Measurements from ENCODE around the gene ABT1. TPM values are rescaled to one million over a fixed set of nuclear protein-coding genes. Genes with fewer than 3 reads are reported as not detected.

ABT1 gene
- polyA plus RNA-seq, 1 experiment = 18.4 TPM

- no peaks in the 10 kb centered on the region for H3K27me3 ChIP-seq (ENCODE audit: control insufficient read depth, insufficient read depth, low read length)
- H3K36me3 ChIP-seq (ENCODE audit: control insufficient read depth, insufficient read depth, low read length) = no peaks in the 10 kb centered on the region
- DNase-seq (ENCODE audit: low read depth) = no peak
- peak overlapping the region; percentile 54 for H3K4me3 ChIP-seq (ENCODE audit: low read depth, low read length)
- POLR2A ChIA-PET = interaction anchor here (0.6 kb wide), 2 partner anchors 212 to 261 kb away, joined by 3 to 19 read pairs; no protein-coding TSS in a partner anchor
- TF ChIP-seq CTCF (IDR thresholded peaks at IDR 0.05; ENCODE audit: insufficient read depth, low read depth, low read length) = no peak
- CTCF ChIA-PET = interaction anchor here (0.6 to 5.1 kb wide), 15 partner anchors 8 to 1965 kb away, joined by 3 to 43 read pairs (median 3); partner anchors contain the start of gene ABT1
Measured at GRCh38 chr6:26571592-26572296, 25.0 kb upstream of the ABT1 start.

- Histone ChIP-seq H3K4me3 (ENCODE audit: low read depth, low read length) (no peak overlapping the region), H3K36me3 (ENCODE audit: control insufficient read depth, insufficient read depth, low read length) (no peaks in the 10 kb centered on the region), H3K27me3 (ENCODE audit: control insufficient read depth, insufficient read depth, low read length) (no peaks in the 10 kb centered on the region)
- no peak for TF ChIP-seq CTCF (IDR thresholded peaks at IDR 0.05; ENCODE audit: insufficient read depth, low read depth, low read length)
- DNase-seq (ENCODE audit: low read depth) = no peak
- CTCF ChIA-PET = interaction anchor here (0.6 to 5.6 kb wide), 3 partner anchors 17 to 226 kb away, joined by 3 to 48 read pairs (median 4); no protein-coding TSS in a partner anchor
- POLR2A ChIA-PET = no interaction called here
Measured at GRCh38 chr6:26575494-26575939, 21.2 kb upstream of the ABT1 start.

- no peak overlapping the region for H3K4me3 ChIP-seq (ENCODE audit: low read depth, low read length)
Measured at GRCh38 chr6:26576407-26576843, 20.3 kb upstream of the ABT1 start.

GRCh38 chr6:26576929-26577719 is 19.6 kb upstream of the ABT1 start:
- TF ChIP-seq CTCF (IDR thresholded peaks at IDR 0.05; ENCODE audit: insufficient read depth, low read depth, low read length) = no peak
- ChIA-PET CTCF (interaction anchor here (1.4 to 5.6 kb wide), 2 partner anchors 13 to 19 kb away, joined by 3 to 48 read pairs; no protein-coding TSS in a partner anchor), POLR2A (interaction anchor here (0.6 kb wide), 1 partner anchor 19 kb away, joined by 4 read pairs; no protein-coding TSS in a partner anchor)
- DNase-seq (ENCODE audit: low read depth) = no peak
- no peaks in the 10 kb centered on the region for H3K36me3 ChIP-seq (ENCODE audit: control insufficient read depth, insufficient read depth, low read length)
- H3K4me3 ChIP-seq (ENCODE audit: low read depth, low read length) = peak overlapping the region; percentile 21
- no peaks in the 10 kb centered on the region for H3K27me3 ChIP-seq (ENCODE audit: control insufficient read depth, insufficient read depth, low read length)

More at GRCh38 chr6:26576407-26576843, 20.3 kb upstream of the ABT1 start:
- no peak for DNase-seq (ENCODE audit: low read depth)
- no peaks in the 10 kb centered on the region for H3K27me3 ChIP-seq (ENCODE audit: control insufficient read depth, insufficient read depth, low read length)
- H3K36me3 ChIP-seq (ENCODE audit: control insufficient read depth, insufficient read depth, low read length) = no peaks in the 10 kb centered on the region
- ChIA-PET POLR2A (interaction anchor here (0.6 kb wide), 1 partner anchor 20 kb away, joined by 4 read pairs; no protein-coding TSS in a partner anchor), CTCF (interaction anchor here (0.6 to 5.6 kb wide), 2 partner anchors 19 to 227 kb away, joined by 3 to 48 read pairs; no protein-coding TSS in a partner anchor)
- no peak for TF ChIP-seq CTCF (IDR thresholded peaks at IDR 0.05; ENCODE audit: insufficient read depth, low read depth, low read length)

- POLR2A ChIA-PET = no interaction called here
- CTCF ChIA-PET = interaction anchor here (1.4 to 5.6 kb wide), 2 partner anchors 13 to 18 kb away, joined by 3 to 48 read pairs; no protein-coding TSS in a partner anchor
- Histone ChIP-seq H3K4me3 (ENCODE audit: low read depth, low read length) (peak overlapping the region; percentile 21), H3K36me3 (ENCODE audit: control insufficient read depth, insufficient read depth, low read length) (no peaks in the 10 kb centered on the region), H3K27me3 (ENCODE audit: control insufficient read depth, insufficient read depth, low read length) (peaks cover under 1% of the 10 kb centered on the region; the same call in 1 of the 2 replicates)
- DNase-seq (ENCODE audit: low read depth) = no peak
- no peak for TF ChIP-seq CTCF (IDR thresholded peaks at IDR 0.05; ENCODE audit: insufficient read depth, low read depth, low read length)
Measured at GRCh38 chr6:26577720-26578072, 19.1 kb upstream of the ABT1 start.

All from BJ (cell line).